Vagina (tissue), 2 donors: ENCODE results near the gene AGBL2.

ENCODE experiments used
- POLR2A ChIP-seq, 2 donors: fragments of 450-650 bp; IDR thresholded peaks; one replicate each; pipeline ENCODE4 v1.6.1; 2017; ENCODE audit warnings: antibody characterized with exemption in 2 of 2, mild to moderate bottlenecking in 2 of 2, moderate library complexity in 2 of 2
- TF ChIP-seq, protein P1 (sequence below), 3 experiments: fragments of 450-650 bp in 2 of 3; fragments of 200-600 bp in 1 of 3; sonication (generic) in 1 of 3; IDR thresholded peaks; one replicate each; pipeline ENCODE4 v1.5.1; 2017 to 2019; ENCODE audit warnings: antibody characterized with exemption in 3 of 3, mild to moderate bottlenecking in 2 of 3, moderate library complexity in 2 of 3

DNA sequence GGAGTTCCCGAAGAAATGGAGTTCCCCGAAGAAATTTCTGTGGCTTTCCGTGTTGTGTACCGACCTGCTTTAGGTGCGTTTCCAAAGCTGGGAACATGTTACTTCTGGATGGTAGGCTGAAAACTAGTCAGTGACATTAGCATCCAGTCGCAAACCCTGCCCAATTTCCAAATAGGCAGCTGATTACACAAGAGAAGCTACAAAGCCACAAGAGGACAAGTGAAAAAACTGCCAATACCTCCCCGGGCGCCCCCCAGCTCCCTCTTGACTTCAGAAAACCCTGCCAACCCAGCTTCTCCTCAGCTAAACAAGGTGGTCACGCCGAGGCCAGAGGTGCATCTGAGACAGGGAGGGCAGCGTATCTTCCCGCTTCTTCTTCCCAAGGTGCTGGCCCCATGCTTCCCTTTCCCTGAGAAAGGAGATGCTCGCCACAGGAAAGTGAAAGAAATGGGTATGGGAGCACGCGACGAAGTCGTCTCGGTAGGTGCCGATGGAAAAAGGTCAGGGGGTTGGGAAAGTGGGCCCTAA, 551 bp downstream of the AGBL2 start:
- TF ChIP-seq, protein P1, sequence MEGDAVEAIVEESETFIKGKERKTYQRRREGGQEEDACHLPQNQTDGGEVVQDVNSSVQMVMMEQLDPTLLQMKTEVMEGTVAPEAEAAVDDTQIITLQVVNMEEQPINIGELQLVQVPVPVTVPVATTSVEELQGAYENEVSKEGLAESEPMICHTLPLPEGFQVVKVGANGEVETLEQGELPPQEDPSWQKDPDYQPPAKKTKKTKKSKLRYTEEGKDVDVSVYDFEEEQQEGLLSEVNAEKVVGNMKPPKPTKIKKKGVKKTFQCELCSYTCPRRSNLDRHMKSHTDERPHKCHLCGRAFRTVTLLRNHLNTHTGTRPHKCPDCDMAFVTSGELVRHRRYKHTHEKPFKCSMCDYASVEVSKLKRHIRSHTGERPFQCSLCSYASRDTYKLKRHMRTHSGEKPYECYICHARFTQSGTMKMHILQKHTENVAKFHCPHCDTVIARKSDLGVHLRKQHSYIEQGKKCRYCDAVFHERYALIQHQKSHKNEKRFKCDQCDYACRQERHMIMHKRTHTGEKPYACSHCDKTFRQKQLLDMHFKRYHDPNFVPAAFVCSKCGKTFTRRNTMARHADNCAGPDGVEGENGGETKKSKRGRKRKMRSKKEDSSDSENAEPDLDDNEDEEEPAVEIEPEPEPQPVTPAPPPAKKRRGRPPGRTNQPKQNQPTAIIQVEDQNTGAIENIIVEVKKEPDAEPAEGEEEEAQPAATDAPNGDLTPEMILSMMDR (IDR thresholded peaks at IDR 0.05) = no peak
- TF ChIP-seq POLR2A (IDR thresholded peaks at IDR 0.05) = no peak
